ENCODE data around the gene CBLL1. TPM values are rescaled to one million over a fixed set of nuclear protein-coding genes. Genes with fewer than 3 reads are reported as not detected.
A peak's percentile ranks its signal among the peaks of the same experiment; 100 is the strongest.

CBLL1 gene
- total and polyA plus RNA-seq, 2 of the 13 experiments (the other 11 are each of a cell fraction or from before 2014, with no cell fraction given) = 8.8 to 10.5 TPM

DNA sequence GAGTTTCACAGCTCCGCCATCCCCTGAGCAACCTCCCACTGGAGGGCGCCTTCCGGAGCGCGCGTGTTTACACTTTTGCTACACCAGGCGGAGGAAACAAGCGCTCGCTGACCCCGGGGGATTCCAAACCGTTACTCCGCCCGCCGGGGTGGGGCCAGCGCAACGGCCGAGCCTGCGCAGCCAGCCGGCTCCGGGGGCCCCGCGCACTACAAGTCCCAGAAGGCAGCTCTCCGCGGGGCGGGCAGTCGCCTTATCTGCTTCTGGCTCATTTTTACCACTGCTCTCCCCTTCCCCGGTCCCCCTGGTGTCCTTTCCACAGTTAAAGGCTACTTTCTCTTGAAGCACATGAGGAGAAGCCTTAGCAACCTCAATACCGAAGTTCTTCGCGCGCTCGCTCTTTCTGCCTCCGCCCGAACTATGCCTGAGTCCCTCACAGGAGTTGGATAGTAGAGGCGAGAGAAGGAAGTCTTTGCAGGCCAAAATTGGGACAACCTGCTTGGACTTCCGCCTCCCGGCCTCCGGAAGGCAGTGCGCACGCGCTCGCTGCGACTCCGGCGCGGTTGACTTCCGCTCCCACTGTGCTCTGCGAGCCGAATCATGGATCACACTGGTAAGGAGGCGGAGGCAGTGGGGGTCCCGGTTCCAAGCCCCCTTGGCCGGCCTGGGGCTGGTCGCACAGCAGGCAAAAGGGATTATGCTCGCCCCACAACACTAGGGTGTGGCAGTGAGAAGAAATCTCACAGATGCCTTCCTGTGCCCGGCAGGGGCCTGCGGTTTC is at the start of gene CBLL1 (continued):
- TF ChIP-seq, protein P1, sequence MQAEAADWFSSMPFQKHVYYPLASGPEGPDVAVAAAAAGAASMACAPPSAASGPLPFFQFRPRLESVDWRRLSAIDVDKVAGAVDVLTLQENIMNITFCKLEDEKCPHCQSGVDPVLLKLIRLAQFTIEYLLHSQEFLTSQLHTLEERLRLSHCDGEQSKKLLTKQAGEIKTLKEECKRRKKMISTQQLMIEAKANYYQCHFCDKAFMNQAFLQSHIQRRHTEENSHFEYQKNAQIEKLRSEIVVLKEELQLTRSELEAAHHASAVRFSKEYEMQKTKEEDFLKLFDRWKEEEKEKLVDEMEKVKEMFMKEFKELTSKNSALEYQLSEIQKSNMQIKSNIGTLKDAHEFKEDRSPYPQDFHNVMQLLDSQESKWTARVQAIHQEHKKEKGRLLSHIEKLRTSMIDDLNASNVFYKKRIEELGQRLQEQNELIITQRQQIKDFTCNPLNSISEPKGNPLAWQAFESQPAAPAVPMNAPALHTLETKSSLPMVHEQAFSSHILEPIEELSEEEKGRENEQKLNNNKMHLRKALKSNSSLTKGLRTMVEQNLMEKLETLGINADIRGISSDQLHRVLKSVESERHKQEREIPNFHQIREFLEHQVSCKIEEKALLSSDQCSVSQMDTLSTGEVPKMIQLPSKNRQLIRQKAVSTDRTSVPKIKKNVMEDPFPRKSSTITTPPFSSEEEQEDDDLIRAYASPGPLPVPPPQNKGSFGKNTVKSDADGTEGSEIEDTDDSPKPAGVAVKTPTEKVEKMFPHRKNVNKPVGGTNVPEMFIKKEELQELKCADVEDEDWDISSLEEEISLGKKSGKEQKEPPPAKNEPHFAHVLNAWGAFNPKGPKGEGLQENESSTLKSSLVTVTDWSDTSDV (CRISPR knock-in tag; IDR thresholded peaks at IDR 0.05) = 0 out of 2 replicates have a peak, but pooled peaks have one; percentile 86
- TF ChIP-seq KIAA2018 (CRISPR knock-in tag; IDR thresholded peaks at IDR 0.05; ENCODE audit: borderline replicate concordance) (no peak), ZNF460 (CRISPR knock-in tag; IDR thresholded peaks at IDR 0.05; ENCODE audit: borderline replicate concordance) (no peak; the same call in 1 of the 2 replicates), ARNTL (CRISPR knock-in tag; IDR thresholded peaks at IDR 0.05) (no peak), JDP2 (CRISPR knock-in tag; IDR thresholded peaks at IDR 0.05; ENCODE audit: borderline replicate concordance) (no peak), ZNF367 (CRISPR knock-in tag; IDR thresholded peaks at IDR 0.05; ENCODE audit: borderline replicate concordance) (no peak), ZNF282 (IDR thresholded peaks at IDR 0.05; ENCODE audit: partially characterized antibody) (no peak), CENPX (CRISPR knock-in tag; IDR thresholded peaks at IDR 0.05) (no peak), ZSCAN22 (CRISPR knock-in tag; IDR thresholded peaks at IDR 0.05) (no peak), SATB2 (CRISPR knock-in tag; IDR thresholded peaks at IDR 0.05) (no peak; the same call in 1 of the 2 replicates), REL (CRISPR knock-in tag; conservative IDR thresholded peaks at IDR 0.05) (no peak), SUZ12 (IDR thresholded peaks at IDR 0.05; ENCODE audit: low read depth, low read length) (peak; percentile 53), TGIF2 (CRISPR knock-in tag; IDR thresholded peaks at IDR 0.05) (0 out of 2 replicates have a peak, but pooled peaks have one; percentile 42), KDM5B (CRISPR knock-in tag; IDR thresholded peaks at IDR 0.05; ENCODE audit: borderline replicate concordance) (no peak; the same call in 1 of the 2 replicates), ZEB1 (IDR thresholded peaks at IDR 0.05; ENCODE audit: insufficient replicate concordance, low read depth) (peak; percentile 82), BRD4 (CRISPR knock-in tag; IDR thresholded peaks at IDR 0.05) (0 out of 2 replicates have a peak, but pooled peaks have one; percentile 30), SOX5 (CRISPR knock-in tag; IDR thresholded peaks at IDR 0.05; ENCODE audit: borderline replicate concordance) (0 out of 2 replicates have a peak, but pooled peaks have one; percentile 28), HNRNPK (IDR thresholded peaks at IDR 0.05; ENCODE audit: low read depth, low read length, poor library complexity, severe bottlenecking) (no peak)

Data from HepG2 (cell line).